ENCODE measurements around the gene UPK3A. TPM values are rescaled to one million over a fixed set of nuclear protein-coding genes. Genes with fewer than 3 reads are reported as not detected.

The UPK3A gene
- total and polyA plus RNA-seq, 2 of the 13 experiments (the other 11 are each of a cell fraction or from before 2014, with no cell fraction given) = 10.5 to 13.8 TPM

DNA sequence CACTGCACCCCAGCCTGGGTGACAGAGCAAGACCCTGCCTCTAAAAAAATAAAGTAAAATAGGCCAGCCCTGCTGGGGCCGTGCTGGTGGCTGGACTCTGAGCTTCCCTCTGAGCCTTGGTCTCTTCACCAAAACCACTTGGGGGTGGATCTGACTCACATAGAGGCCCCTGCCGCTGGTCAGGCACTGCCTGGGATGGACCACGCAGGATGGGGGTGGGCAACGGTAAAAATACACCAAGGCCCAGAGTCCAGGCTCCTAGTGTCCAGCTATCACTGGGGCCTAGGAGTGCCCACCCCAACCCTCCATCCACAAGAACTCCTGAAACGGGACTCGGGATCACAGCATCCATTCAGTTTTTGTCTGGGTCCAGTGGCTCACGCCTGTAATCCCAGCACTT lies 12.3 kb upstream of the UPK3A start (continued):
- TF ChIP-seq ARHGAP35 (CRISPR knock-in tag; IDR thresholded peaks at IDR 0.05; ENCODE audit: borderline replicate concordance) (no peak), CBFB (CRISPR knock-in tag; IDR thresholded peaks at IDR 0.05) (no peak), ZSCAN25 (CRISPR knock-in tag; IDR thresholded peaks at IDR 0.05) (no peak), ZNF567 (CRISPR knock-in tag; IDR thresholded peaks at IDR 0.05; ENCODE audit: borderline replicate concordance) (no peak), MIER3 (CRISPR knock-in tag; IDR thresholded peaks at IDR 0.05; ENCODE audit: borderline replicate concordance) (no peak), AGO2 (optimal IDR thresholded peaks at IDR 0.05; ENCODE audit: low read depth, low read length) (peak; percentile 19), REL (CRISPR knock-in tag; conservative IDR thresholded peaks at IDR 0.05) (no peak), SATB2 (CRISPR knock-in tag; IDR thresholded peaks at IDR 0.05) (no peak), KLF6 (CRISPR knock-in tag; IDR thresholded peaks at IDR 0.05) (no peak), ZMYM2 (CRISPR knock-in tag; IDR thresholded peaks at IDR 0.05) (no peak), RFX5 (IDR thresholded peaks at IDR 0.05; ENCODE audit: low read depth, low read length) (no peak), ZC3H13 (CRISPR knock-in tag; IDR thresholded peaks at IDR 0.05) (no peak), NFE2L2 (IDR thresholded peaks at IDR 0.05; ENCODE audit: low read length) (no peak), HMGA1 (CRISPR knock-in tag; conservative IDR thresholded peaks at IDR 0.05) (no peak), ZZZ3 (CRISPR knock-in tag; IDR thresholded peaks at IDR 0.05; ENCODE audit: borderline replicate concordance) (no peak)
- TF ChIP-seq, protein P1, sequence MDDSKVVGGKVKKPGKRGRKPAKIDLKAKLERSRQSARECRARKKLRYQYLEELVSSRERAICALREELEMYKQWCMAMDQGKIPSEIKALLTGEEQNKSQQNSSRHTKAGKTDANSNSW (CRISPR knock-in tag; IDR thresholded peaks at IDR 0.05; ENCODE audit: borderline replicate concordance) = no peak
- TF ChIP-seq, protein P2, sequence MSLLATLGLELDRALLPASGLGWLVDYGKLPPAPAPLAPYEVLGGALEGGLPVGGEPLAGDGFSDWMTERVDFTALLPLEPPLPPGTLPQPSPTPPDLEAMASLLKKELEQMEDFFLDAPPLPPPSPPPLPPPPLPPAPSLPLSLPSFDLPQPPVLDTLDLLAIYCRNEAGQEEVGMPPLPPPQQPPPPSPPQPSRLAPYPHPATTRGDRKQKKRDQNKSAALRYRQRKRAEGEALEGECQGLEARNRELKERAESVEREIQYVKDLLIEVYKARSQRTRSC (CRISPR knock-in tag; IDR thresholded peaks at IDR 0.05; ENCODE audit: low read depth) = no peak
- TF ChIP-seq, protein P3, sequence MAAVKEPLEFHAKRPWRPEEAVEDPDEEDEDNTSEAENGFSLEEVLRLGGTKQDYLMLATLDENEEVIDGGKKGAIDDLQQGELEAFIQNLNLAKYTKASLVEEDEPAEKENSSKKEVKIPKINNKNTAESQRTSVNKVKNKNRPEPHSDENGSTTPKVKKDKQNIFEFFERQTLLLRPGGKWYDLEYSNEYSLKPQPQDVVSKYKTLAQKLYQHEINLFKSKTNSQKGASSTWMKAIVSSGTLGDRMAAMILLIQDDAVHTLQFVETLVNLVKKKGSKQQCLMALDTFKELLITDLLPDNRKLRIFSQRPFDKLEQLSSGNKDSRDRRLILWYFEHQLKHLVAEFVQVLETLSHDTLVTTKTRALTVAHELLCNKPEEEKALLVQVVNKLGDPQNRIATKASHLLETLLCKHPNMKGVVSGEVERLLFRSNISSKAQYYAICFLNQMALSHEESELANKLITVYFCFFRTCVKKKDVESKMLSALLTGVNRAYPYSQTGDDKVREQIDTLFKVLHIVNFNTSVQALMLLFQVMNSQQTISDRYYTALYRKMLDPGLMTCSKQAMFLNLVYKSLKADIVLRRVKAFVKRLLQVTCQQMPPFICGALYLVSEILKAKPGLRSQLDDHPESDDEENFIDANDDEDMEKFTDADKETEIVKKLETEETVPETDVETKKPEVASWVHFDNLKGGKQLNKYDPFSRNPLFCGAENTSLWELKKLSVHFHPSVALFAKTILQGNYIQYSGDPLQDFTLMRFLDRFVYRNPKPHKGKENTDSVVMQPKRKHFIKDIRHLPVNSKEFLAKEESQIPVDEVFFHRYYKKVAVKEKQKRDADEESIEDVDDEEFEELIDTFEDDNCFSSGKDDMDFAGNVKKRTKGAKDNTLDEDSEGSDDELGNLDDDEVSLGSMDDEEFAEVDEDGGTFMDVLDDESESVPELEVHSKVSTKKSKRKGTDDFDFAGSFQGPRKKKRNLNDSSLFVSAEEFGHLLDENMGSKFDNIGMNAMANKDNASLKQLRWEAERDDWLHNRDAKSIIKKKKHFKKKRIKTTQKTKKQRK (IDR thresholded peaks at IDR 0.05; ENCODE audit: low read length) = no peak
- TF ChIP-seq, protein P4, sequence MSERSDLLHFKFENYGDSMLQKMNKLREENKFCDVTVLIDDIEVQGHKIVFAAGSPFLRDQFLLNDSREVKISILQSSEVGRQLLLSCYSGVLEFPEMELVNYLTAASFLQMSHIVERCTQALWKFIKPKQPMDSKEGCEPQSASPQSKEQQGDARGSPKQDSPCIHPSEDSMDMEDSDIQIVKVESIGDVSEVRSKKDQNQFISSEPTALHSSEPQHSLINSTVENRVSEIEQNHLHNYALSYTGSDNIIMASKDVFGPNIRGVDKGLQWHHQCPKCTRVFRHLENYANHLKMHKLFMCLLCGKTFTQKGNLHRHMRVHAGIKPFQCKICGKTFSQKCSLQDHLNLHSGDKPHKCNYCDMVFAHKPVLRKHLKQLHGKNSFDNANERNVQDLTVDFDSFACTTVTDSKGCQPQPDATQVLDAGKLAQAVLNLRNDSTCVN (CRISPR knock-in tag; IDR thresholded peaks at IDR 0.05; ENCODE audit: borderline replicate concordance) = no peak
- TF ChIP-seq, protein P5, sequence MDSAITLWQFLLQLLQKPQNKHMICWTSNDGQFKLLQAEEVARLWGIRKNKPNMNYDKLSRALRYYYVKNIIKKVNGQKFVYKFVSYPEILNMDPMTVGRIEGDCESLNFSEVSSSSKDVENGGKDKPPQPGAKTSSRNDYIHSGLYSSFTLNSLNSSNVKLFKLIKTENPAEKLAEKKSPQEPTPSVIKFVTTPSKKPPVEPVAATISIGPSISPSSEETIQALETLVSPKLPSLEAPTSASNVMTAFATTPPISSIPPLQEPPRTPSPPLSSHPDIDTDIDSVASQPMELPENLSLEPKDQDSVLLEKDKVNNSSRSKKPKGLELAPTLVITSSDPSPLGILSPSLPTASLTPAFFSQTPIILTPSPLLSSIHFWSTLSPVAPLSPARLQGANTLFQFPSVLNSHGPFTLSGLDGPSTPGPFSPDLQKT (CRISPR knock-in tag; IDR thresholded peaks at IDR 0.05; ENCODE audit: borderline replicate concordance) = no peak
- TF ChIP-seq, protein P6, sequence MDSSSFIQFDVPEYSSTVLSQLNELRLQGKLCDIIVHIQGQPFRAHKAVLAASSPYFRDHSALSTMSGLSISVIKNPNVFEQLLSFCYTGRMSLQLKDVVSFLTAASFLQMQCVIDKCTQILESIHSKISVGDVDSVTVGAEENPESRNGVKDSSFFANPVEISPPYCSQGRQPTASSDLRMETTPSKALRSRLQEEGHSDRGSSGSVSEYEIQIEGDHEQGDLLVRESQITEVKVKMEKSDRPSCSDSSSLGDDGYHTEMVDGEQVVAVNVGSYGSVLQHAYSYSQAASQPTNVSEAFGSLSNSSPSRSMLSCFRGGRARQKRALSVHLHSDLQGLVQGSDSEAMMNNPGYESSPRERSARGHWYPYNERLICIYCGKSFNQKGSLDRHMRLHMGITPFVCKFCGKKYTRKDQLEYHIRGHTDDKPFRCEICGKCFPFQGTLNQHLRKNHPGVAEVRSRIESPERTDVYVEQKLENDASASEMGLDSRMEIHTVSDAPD (CRISPR knock-in tag; IDR thresholded peaks at IDR 0.05) = peak; percentile 77; the same call in 1 of the 2 replicates
- TF ChIP-seq, protein P7, sequence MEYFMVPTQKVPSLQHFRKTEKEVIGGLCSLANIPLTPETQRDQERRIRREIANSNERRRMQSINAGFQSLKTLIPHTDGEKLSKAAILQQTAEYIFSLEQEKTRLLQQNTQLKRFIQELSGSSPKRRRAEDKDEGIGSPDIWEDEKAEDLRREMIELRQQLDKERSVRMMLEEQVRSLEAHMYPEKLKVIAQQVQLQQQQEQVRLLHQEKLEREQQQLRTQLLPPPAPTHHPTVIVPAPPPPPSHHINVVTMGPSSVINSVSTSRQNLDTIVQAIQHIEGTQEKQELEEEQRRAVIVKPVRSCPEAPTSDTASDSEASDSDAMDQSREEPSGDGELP (IDR thresholded peaks at IDR 0.05; ENCODE audit: borderline replicate concordance, low read depth) = no peak
